AML-193 (cell line): ENCODE data around the gene ARL6IP4.
A peak's percentile ranks its signal among the peaks of the same experiment; 100 is the strongest.
"Not testable (repeated sequence)": the region's sequence is repeated elsewhere in the genome, so short reads cannot be mapped to it uniquely, and the experiment has no call there.

Source experiments
- DNase-seq, 2 experiments: peaks; one replicate each; lab custom pipeline; 2025; lab: John Stamatoyannopoulos, UW

Gene ARL6IP4

GRCh38 chr12:122980183-122981035 is at the start of gene ARL6IP4:
ARL6IP4 (plus strand) TSS chr12:122980681; CDS start chr12:122981140, 459 bp downstream.
- DNase-seq, result peak; percentile 24 to 46

GRCh38 chr12:122932207-122932606 is 48.3 kb upstream of the ARL6IP4 start:
- DNase-seq, result no peak

DNA sequence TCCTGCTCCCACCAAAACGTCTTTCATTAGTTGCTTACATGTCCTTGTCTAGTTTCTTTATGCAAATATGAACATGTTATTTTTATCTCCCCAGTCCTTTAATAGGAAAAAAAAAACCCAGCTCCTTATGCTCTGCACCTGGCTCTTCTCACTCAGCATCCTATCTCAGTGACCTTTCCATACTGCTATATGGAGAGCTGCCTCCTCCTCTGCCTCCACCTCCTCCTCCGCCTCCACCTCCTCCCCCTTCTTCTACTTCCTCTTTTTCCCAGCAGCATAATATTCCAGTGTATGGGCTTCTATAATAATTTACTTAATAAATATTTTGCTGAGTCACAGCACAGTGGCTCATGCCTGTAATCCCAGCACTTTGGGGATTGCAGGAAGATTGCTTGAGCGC is 45.8 kb upstream of the ARL6IP4 start:
- DNase-seq, result no peak

DNA sequence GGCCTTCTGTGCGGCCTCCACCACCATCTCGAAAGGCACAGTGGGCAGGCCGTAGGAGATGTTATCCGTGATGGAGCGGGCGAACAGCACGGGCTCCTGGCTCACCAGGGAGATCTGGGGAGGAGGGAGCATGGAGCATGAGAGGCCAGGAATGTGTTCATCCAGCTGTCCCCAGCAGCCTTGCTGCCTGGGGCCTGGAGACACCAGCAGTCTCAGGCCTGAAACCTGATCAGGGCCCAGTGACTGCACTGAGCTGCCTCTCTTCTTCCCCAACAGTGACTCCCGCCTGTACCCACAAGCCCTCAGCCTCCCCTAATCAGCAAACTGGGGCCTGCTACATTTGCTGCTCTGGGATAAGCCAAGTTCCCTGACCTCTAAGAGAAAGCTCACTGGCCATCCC is 45.2 kb upstream of the ARL6IP4 start:
- no peak for DNase-seq

DNA sequence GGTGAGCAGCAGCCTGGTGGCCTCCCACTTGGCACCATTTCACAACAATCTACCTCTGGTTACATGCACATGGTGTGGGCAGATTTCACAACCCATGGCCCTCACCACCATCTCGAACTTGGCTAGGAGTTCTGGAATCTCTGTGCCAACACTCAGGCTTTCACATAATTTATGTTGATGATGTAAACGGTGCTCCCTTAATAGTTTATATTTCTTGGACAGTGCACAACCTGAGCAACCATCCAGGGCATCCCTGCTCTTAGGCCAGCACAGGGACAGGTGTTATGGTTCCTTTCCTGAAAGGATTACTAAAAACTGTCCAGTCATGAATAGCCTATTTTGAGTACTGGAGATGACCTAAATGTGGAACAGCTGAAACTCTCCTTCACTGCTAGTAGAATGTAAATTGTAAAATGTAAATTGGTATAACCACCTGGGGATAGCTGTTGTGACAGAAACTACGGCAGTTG is 42.8 kb upstream of the ARL6IP4 start:
- DNase-seq, result peak in 1 of 2 experiments; percentile 52

DNA sequence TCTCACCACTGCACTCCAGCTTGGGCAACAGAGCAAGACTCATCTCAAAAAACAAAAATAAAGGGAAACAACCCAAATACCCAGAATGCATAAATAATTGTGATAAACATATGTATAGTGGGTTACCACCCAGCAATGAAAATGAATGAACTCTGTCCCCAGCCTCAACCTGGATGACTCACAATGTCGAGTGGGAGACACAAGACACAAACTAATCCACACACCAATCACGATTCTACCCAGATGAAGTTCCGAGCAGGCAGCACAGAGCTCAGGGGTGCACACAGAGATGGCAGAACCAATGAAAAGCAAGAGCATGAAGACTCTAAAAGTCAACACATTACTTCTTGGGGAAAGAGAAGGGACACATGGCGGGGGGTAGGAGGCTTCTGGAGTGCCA is 41.4 kb upstream of the ARL6IP4 start:
- no peak for DNase-seq

DNA sequence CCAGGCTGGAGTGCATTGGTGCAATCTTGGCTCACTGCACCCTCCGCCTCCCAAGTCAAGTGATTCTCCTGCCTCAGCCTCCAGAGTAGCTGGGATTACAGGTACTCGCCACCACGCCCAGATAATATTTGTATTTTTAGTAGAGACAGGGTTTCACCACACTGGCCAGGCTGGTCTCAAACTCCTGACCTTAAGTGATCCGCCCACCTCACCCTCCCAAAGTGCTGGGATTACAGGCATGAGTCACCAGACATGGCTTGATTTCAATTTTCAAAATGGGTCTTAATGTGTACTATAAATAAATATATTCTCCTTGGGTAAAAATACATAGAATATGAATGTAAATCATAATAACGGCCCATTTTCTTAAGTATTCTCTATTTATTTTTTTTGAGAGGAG is 39.1 kb upstream of the ARL6IP4 start:
- not testable (repeated sequence) for DNase-seq

DNA sequence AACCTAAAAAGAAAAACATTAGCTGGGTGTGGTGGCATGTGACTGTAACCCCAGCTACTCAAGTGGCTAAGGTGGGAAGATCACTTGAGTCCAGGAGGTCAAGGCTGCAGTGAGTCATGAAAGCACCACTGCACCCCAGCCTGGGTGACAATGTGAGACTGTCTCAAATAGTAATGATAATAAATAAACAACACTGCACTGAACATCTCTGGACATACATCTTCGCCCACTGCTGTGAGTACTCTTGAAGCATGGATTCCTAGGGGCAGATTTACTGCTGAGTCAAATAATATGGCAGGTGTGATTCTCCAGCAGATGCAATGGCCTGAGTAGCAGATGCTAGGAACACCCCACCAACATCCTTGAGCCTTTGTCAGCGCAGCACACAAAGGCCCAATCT is 37.8 kb upstream of the ARL6IP4 start:
- no peak for DNase-seq

GRCh38 chr12:122943196-122943595 is 37.3 kb upstream of the ARL6IP4 start:
- no peak for DNase-seq

DNA sequence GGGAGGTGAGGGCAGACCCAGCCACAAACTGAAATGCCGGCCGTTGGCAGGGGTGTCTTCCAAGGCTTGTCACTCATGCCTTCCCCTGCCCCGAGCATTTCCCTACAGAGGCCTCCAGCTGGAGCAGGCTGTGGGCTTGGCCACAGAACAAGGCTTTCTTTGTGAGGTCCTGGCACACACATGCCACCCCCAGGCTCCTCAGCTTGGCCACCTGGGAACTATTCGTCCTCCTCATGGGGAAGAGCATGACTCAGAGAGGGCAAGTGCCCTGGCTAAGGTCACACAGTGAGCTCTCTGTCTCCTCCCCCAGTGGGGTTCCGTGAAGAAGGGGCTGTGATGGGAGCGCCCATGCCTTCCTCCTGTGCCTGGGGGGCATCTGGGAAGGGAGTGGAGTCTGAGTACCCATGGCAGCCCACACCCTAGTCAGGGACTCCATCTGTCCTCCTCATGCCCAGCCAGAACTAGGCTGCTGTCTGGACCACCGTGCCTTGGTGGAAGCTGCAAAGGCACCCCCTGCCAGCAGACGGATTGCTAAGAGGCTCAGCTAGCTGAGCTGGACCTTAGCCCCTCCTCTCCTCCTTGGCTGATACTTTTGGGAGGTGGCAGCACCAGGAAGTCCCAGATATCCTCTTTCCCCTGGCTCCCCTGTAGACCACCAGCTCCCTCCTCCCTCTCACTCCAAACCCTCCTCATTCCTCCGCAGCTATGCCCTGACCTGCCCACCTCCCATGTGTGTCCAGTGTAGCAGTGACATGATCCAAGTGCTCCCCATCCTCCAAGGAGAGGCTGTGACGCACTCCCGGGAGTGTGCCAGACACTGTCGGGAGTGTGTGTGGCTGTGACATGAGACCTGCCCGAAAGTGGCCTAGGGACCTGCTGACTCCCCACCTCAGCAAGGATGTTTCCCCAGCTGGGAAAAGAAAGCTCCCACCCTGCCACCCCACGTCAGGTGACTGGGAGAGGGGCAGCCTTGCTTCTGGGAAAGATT is 35.6 kb upstream of the ARL6IP4 start:
- DNase-seq, result no peak

GRCh38 chr12:122946690-122947341 is 33.7 kb upstream of the ARL6IP4 start:
- DNase-seq, result peak; percentile 71 to 88

DNA sequence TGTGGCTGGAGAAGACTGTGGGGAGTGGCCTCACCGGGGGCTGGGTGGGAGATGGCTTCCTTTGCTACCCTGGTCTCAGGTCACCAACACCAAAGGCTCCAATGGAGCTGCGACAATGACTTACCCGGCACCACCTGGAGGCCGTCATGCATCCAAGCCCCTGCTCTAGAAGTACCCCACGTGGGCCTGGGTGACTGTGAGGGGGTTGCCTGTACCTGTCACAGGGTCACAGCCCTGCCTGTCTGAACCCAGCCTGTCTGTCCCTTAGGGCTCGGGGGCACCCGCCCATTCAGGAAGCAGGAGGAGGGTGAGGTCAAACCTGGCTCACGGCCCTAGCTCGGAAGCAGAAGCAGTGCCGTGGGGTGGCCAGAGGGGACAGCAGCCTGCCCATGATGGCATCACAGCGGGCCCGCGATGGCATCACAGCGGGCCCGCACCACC is 33.1 kb upstream of the ARL6IP4 start:
- DNase-seq, result peak; percentile 6 to 10

- no peak for DNase-seq
Measured at GRCh38 chr12:122948605-122949004, 31.9 kb upstream of the ARL6IP4 start.

- no peak for DNase-seq
Measured at GRCh38 chr12:122949405-122949804, 31.1 kb upstream of the ARL6IP4 start.

DNA sequence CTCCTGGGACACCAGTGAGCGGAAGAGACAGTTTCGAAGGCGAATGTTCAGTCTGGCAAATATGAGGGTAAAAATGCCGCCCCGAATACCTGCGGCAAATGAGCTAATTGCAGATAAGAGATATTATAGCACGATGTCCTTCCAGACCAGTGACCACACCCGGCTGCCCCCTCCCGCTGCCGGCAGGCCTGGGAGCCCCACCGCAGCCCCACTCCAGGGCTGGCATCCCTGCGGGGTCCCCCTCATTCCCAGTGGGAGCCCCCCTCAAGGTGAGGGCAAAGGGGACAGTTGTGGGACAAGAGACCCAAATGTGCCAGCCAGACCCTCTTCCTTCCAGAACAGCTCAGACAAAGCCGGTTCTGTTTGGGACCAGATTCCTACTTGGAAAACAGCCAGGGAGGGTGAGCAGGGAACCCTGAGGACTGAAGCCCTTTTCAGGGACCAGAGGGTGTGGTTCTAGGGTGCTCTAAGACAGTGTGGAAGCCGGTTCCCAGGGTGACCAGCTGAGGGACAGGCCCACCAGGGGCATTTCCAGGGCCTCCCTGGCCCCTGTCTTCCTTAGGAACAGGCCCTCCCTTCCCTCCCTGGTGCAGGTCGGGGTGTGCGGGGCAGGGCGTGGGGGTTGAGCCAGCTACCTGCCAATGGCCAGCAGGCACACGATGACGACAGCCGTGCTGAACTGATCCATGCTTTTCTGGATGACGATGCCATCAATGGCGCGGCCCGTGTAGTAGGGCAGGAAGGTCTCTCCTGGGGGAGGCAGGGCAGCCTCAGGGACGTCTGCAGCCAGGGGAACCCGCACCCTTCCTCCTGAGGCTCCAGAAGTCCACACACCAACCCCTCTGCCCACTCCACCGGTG is 30.4 kb upstream of the ARL6IP4 start:
- DNase-seq, result no peak

DNA sequence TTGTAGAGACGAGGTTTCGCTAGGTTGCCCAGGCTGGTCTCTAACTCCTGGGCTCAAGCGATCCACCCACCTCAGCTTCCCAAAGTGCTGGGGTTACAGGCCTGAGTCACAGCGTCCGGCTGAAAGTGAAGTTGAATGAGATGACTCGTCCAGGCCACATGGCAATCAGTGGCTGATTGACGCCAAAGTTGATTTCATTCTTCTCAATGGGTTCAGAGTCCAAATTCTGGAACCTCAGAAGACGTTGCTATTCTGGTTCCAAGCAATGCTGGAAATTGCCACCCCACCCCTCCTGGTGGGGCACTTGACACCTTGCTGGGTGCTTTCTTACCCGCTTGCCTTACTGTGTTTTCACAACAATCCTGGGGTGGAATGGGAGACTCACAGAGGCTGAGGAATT is 29.1 kb upstream of the ARL6IP4 start:
- DNase-seq, result no peak

GRCh38 chr12:122951979-122952892 is 28.2 kb upstream of the ARL6IP4 start:
- DNase-seq, result peak; percentile 27 to 73

DNA sequence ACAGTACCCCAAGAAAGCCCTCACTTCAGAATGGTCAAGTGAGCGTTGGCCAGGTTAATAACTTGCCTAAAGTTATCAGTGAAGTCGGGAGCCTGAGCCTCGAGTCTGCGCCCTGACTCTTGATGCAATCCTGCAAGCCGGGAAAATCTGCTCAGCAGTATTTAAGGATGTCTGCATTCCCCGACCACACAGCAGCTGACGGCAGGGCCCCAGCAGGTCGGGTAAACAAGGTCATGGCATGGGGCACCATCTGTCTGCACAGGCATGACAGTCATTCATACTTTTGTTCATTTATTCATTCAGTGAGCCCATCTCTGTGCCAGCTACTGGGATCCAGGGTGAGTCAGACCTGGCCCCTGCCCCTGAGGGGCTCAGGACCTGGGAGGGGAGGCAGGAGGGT is 25.3 kb upstream of the ARL6IP4 start:
- DNase-seq, result no peak

DNA sequence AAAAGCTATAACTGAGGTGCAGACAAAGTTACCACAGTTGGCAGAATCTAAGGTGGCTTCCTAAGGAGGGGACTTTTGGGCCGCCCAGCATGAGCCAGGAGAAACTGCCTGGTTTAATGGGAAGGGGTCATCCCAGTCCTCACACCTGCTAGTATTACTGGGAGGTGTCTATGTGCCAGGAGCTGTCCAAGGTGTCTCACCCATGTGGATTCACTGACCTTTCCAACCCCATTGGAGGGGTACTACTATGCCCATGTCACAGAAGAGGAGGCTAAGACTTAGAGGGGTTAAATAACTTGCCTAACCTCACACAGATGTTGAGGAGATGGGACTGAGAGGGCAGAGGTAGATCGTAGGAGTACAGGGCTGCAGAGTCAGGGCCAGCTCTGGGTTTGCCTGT is 24.4 kb upstream of the ARL6IP4 start:
- DNase-seq, result no peak
